Measurements from ENCODE around the gene TIAM2.

TIAM2 gene

DNA sequence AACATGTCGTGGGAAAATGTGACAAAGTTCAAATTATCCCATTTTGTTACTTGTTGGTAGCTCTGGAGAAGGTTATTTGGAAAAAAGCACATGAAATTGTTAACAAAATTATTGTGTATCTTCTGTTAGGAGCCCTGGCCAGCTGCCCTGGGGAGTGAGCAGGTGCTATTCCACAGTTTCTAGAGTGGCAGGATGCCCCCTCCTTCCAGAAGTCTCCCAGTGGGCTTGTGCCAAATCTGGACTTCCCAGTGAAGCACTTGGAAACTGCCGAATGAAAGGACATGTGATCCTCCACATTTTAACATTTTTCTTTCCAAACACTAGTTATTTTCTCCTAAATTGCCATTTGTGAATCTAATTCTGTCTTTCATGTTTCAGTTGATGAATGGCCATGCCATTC lies 201.8 kb downstream of the TIAM2 start:
- DNase-seq (ENCODE audit: low read depth, low spot score), result no peak
- in situ Hi-C loops (cut with HindIII; ENCODE audit: low sequenced_read_pairs), result no loop called here
- H3K4me3 ChIP-seq (ENCODE audit: low read depth, low read length), result no peak overlapping the region
- TF ChIP-seq, protein P1, sequence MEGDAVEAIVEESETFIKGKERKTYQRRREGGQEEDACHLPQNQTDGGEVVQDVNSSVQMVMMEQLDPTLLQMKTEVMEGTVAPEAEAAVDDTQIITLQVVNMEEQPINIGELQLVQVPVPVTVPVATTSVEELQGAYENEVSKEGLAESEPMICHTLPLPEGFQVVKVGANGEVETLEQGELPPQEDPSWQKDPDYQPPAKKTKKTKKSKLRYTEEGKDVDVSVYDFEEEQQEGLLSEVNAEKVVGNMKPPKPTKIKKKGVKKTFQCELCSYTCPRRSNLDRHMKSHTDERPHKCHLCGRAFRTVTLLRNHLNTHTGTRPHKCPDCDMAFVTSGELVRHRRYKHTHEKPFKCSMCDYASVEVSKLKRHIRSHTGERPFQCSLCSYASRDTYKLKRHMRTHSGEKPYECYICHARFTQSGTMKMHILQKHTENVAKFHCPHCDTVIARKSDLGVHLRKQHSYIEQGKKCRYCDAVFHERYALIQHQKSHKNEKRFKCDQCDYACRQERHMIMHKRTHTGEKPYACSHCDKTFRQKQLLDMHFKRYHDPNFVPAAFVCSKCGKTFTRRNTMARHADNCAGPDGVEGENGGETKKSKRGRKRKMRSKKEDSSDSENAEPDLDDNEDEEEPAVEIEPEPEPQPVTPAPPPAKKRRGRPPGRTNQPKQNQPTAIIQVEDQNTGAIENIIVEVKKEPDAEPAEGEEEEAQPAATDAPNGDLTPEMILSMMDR (IDR thresholded peaks at IDR 0.05; ENCODE audit: low read depth, low read length), result no peak

DNA sequence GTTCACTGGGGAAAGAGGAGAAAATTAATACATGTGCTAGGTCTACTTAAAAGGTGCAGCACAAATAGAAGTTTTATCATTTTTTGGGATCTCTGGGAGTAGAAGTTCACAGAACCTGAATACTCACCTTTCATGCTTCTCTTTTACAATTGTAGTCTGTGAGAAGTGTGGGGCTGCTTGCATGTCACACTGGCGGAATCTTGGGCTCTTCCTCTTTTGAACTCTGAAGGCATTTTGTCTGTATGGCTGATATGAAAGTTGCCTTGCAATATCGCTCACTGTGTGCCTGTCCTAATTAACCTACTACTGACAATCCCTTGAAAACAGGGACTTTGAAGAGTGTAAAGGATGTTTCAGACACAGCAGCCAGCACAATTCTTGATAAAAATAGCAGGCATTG lies 202.8 kb downstream of the TIAM2 start:
- TF ChIP-seq, protein P1 (IDR thresholded peaks at IDR 0.05; ENCODE audit: low read depth, low read length), result no peak
- in situ Hi-C loops (cut with HindIII; ENCODE audit: low sequenced_read_pairs), result no loop called here
- no peak for DNase-seq (ENCODE audit: low read depth, low spot score)
- no peak overlapping the region for H3K4me3 ChIP-seq (ENCODE audit: low read depth, low read length)

DNA sequence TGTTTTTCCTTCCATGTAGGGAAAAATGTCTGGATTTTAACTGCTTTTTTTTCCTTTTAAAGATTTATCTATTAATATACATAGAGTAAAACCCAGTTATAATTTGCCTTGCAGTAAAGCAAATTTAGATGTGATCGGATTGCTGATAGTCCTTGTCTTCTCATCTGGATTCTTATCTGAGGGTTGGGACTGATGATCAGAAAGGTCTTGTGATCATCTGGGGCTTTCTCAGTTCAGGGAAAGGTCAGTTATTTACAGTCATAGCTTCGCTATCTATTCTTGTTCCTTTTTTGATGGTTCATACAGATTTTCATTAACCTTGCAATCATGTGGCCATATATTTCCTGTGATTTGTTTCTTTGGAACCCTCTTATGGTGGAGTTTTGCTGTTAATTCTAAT lies 204.9 kb downstream of the TIAM2 start:
- DNase-seq (ENCODE audit: low read depth, low spot score), result no peak
- TF ChIP-seq, protein P1 (IDR thresholded peaks at IDR 0.05; ENCODE audit: low read depth, low read length), result no peak
- no peak overlapping the region for H3K4me3 ChIP-seq (ENCODE audit: low read depth, low read length)
- in situ Hi-C loops (cut with HindIII; ENCODE audit: low sequenced_read_pairs), result no loop called here

DNA sequence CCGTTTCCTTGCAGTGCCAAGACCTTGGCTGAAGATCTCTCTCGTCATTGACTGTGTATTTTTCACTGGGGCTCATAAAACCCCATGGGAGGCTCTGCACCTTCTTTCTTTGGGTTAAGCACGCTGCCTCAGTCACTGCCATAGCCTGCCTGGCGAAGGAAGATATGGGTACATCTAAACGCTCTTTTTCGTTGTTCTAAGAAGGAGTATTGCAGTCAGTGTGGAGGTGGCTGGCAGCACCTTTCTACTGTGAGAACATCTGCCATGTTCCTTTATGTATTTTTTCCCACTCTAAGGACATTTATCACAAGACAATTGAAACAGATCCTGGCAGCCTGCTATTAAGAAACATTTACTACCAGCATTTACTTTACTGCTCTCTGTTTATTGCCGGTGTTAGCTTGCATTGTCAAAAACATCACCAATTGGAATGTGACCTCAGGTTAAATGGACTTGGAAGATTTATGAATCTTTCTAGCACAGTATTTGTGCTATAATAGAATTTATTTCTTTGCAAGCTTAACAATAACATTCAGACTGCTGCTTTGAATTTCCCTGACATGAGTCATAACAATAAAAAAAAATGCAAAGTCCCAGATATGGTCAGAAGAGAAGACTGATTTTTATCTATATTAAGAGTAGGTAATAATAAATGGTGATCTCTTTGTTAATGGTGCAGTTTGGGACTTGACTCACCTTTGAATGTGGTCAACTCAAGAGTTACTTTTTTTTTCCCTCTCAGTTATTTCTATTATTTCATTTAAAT lies 206.5 kb downstream of the TIAM2 start:
- peak; percentile 89 for DNase-seq (ENCODE audit: low read depth, low spot score)
- TF ChIP-seq, protein P1 (IDR thresholded peaks at IDR 0.05; ENCODE audit: low read depth, low read length), result no peak
- H3K4me3 ChIP-seq (ENCODE audit: low read depth, low read length), result no peak overlapping the region
- in situ Hi-C loops (cut with HindIII; ENCODE audit: low sequenced_read_pairs), result no loop called here

DNA sequence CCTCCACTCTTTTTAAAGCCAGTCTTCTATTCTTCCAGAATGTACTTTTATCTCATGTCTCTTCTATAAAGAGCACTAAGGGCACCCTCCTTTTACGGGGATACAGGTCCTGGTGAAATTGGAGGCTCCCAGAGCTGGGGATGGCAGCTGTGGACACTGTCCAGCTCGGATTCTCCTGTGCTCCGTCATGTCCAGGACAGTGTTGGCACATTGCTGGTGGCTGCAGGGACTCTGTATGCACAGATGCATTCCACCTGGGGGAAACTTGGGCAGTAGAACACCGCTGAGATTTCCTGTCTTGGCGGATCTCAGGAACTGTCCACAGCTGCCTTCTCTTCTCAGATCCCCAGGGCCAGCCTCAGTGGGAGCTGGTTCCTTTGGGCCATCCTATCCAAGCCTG lies 212.1 kb downstream of the TIAM2 start:
- in situ Hi-C loops (cut with HindIII; ENCODE audit: low sequenced_read_pairs), result no loop called here
- TF ChIP-seq, protein P1 (IDR thresholded peaks at IDR 0.05; ENCODE audit: low read depth, low read length), result no peak

DNA sequence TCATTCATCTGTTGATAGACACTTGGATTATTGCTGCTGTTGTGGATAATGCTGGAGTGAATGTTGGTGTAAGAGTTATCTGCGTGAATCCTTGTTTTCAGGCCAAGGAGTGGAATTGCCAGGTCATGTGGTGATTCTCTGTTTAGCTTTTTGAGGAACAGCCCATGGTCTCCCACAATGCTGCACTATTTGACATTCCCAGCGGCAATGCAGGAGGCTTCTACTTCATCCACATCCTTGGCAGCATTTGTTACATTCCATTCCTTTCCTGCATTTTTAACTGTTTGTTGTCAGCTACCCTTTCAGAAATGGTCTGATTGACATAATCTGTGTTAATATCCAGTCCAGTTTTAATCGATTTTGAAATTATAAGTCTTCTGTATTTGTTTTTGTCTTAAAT lies 217.0 kb downstream of the TIAM2 start:
- H3K4me3 ChIP-seq (ENCODE audit: low read depth, low read length), result no peak overlapping the region
- in situ Hi-C loops (cut with HindIII; ENCODE audit: low sequenced_read_pairs), result no loop called here
- TF ChIP-seq, protein P1 (IDR thresholded peaks at IDR 0.05; ENCODE audit: low read depth, low read length), result no peak
- no peak for DNase-seq (ENCODE audit: low read depth, low spot score)

More for the DNA sequence above, 212.1 kb downstream of the TIAM2 start:
- H3K4me3 ChIP-seq (ENCODE audit: low read depth, low read length), result no peak overlapping the region
- DNase-seq (ENCODE audit: low read depth, low spot score), result no peak
